ENCODE measurements around the gene SEC14L5. TPM values are rescaled to one million over a fixed set of nuclear protein-coding genes. Genes with fewer than 3 reads are reported as not detected.

The SEC14L5 gene
- total and polyA plus RNA-seq, 2 donors (not counting 3 experiments of a cell fraction or from before 2014, with no cell fraction given): not detected

DNA sequence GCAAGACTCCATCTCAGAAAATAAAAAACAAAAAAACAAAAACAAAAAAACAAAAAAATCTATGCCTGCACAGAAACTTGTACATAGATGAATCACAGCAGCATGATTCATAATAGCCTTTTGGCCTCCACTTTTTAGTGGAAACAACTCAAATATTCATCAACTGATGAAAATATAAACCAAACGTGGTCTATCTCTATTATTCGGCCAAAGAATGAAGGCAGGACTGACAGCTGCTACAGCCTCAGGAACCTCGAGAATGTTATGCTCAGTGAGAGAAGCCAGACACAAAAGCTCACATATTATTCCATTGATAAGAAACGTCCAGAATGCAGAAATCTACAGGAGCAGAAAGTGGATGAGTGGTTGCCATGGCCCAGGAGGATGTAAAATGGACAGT is 41.0 kb upstream of the SEC14L5 start:
- Histone ChIP-seq H4K20me1 (replicated peaks; ENCODE audit: control insufficient read depth, extremely low read depth, insufficient read depth, low read length) (no peaks in the 10 kb centered on the region), H3K4me1 (ENCODE audit: control insufficient read depth, extremely low read depth, insufficient read depth, low read length) (no peaks in the 10 kb centered on the region), H2AFZ (ENCODE audit: low read depth, low read length) (no peak overlapping the region), H3K79me2 (ENCODE audit: control insufficient read depth, insufficient read depth, low read length) (no peaks in the 10 kb centered on the region), H3K27ac (ENCODE audit: insufficient read depth, low read depth, low read length) (no peak overlapping the region), H3K36me3 (ENCODE audit: control insufficient read depth in 2 of 2, extremely low read depth in 1 of 2, insufficient read depth in 2 of 2, low read length in 2 of 2) (no peaks in the 10 kb centered on the region), H3K9me3 (replicated peaks; ENCODE audit: control insufficient read depth, insufficient read depth, low read length) (no peaks in the 10 kb centered on the region), H3K27me3 (ENCODE audit: control insufficient read depth in 2 of 2, insufficient read depth in 2 of 2, low read length in 2 of 2) (no peaks in the 10 kb centered on the region), H3K9ac (replicated peaks; ENCODE audit: extremely low read depth, insufficient read depth, low read length) (no peak overlapping the region), H3K9me1 (replicated peaks; ENCODE audit: control insufficient read depth, extremely low read depth, insufficient read depth, low read length) (no peaks in the 10 kb centered on the region), H3K4me2 (ENCODE audit: insufficient read depth, low read length) (no peak overlapping the region), H3K4me3 (replicated peaks in 1 of 3; ENCODE audit: insufficient read depth in 1 of 3, low read depth in 1 of 3, low read length in 3 of 3) (no peak overlapping the region)
- BruUV-seq (replicated peaks): no TSS peak
- CTCF ChIA-PET: no interaction called here
- DNase-seq (ENCODE audit: low read depth, low spot score) (no peak), FAIRE-seq (no peak)
- intact Hi-C loops (cut with micrococcal nuclease): no loop called here
- TF ChIP-seq EZH2 (IDR thresholded peaks at IDR 0.05; ENCODE audit: borderline replicate concordance, low read depth, low read length, severe bottlenecking) (no peak), JUN (IDR thresholded peaks at IDR 0.05; ENCODE audit: borderline replicate concordance, insufficient read depth, insufficient read length, low read depth) (no peak), MYC (IDR thresholded peaks at IDR 0.05; ENCODE audit: low read depth, low read length) (no peak), FOS (IDR thresholded peaks at IDR 0.05; ENCODE audit: borderline replicate concordance, insufficient read depth, low read length) (peak; percentile 68)
- TF ChIP-seq, protein P1, sequence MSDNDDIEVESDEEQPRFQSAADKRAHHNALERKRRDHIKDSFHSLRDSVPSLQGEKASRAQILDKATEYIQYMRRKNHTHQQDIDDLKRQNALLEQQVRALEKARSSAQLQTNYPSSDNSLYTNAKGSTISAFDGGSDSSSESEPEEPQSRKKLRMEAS (IDR thresholded peaks at IDR 0.05; ENCODE audit: insufficient read depth, insufficient read length): no peak
- TF ChIP-seq, protein P2, sequence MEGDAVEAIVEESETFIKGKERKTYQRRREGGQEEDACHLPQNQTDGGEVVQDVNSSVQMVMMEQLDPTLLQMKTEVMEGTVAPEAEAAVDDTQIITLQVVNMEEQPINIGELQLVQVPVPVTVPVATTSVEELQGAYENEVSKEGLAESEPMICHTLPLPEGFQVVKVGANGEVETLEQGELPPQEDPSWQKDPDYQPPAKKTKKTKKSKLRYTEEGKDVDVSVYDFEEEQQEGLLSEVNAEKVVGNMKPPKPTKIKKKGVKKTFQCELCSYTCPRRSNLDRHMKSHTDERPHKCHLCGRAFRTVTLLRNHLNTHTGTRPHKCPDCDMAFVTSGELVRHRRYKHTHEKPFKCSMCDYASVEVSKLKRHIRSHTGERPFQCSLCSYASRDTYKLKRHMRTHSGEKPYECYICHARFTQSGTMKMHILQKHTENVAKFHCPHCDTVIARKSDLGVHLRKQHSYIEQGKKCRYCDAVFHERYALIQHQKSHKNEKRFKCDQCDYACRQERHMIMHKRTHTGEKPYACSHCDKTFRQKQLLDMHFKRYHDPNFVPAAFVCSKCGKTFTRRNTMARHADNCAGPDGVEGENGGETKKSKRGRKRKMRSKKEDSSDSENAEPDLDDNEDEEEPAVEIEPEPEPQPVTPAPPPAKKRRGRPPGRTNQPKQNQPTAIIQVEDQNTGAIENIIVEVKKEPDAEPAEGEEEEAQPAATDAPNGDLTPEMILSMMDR (IDR thresholded peaks at IDR 0.05; ENCODE audit: extremely low read depth in 1 of 2, insufficient read depth in 1 of 2, low read depth in 1 of 2, low read length in 2 of 2): no peak
- dilution Hi-C loops (cut with MboI; ENCODE audit: extremely low pct_ligation_motif_present, low sequenced_read_pairs): no loop called here
- POLR2A ChIA-PET: no interaction called here

Measured in endothelial cell of umbilical vein (primary cell).